AG04449 (cell line): ENCODE data around the gene FAM221B.

Source experiments
- CTCF ChIA-PET: fragments of 350-600 bp; formaldehyde crosslinking; extraction: SDS; loops from one replicate; lab custom pipeline; 2021; ENCODE audit warnings: antibody characterized with exemption; lab: Yijun Ruan, JAX
- POLR2A ChIA-PET: fragments of 400-600, 350-600 bp; formaldehyde crosslinking; extraction: SDS; loops from one replicate; lab custom pipeline; 2020; ENCODE audit warnings: antibody characterized with exemption, inconsistent platforms; lab: Yijun Ruan, JAX
- DNase-seq: peaks from one replicate; pipeline ENCODE4 v3.0.0-alpha.2; 2010; ENCODE audit warnings: low read depth, low spot score
- H3K4me3 ChIP-seq: 2 replicates; pipeline ENCODE4 v1.5.1; 2011; ENCODE audit warnings: low read depth, mild to moderate bottlenecking, control low read depth, low read length
- CTCF ChIP-seq: IDR thresholded peaks from one replicate; pipeline ENCODE4 v1.5.1; 2011; ENCODE audit warnings: mild to moderate bottlenecking, moderate library complexity, low read length, control low read depth, inconsistent platforms; ENCODE audit not compliant: insufficient read depth; ENCODE audit errors: missing control alignments

Gene FAM221B

GRCh38 chr9:35771943-35772342, 56.6 kb downstream of the FAM221B start:
- ChIA-PET CTCF (interaction anchor here (1.1 to 11.6 kb wide), 7 partner anchors 13 to 125 kb away, joined by 3 to 102 read pairs (median 3); no protein-coding TSS in a partner anchor), POLR2A (no interaction called here)
- H3K4me3 ChIP-seq: no peak overlapping the region
- TF ChIP-seq CTCF: no peak
- no peak for DNase-seq

GRCh38 chr9:35771534-35771933, 57.0 kb downstream of the FAM221B start:
- no peak for TF ChIP-seq CTCF
- ChIA-PET CTCF (interaction anchor here (0.6 to 11.6 kb wide), 6 partner anchors 15 to 111 kb away, joined by 3 to 102 read pairs (median 4); no protein-coding TSS in a partner anchor), POLR2A (no interaction called here)
- no peak overlapping the region for H3K4me3 ChIP-seq
- DNase-seq: no peak

DNA sequence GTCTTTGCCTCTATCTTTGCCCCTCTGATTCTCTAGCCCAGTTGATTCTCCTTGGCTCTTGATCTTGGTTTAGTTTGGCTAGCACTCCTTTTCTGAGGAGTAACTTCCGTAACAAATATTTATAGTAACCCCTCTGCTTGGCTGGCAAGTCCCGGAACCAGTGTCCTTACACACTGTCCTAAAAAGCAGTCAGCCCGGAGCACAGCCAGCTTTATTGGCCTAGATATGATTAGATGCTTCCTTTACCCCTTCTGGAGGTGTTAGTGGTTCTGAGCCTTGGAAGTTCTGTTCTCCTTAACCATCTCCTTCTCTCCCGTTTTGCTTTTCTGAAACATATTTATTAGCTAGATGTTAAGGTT, 57.5 kb downstream of the FAM221B start:
- no peak overlapping the region for H3K4me3 ChIP-seq
- no peak for TF ChIP-seq CTCF
- no peak for DNase-seq
- ChIA-PET CTCF (interaction anchor here (0.6 to 11.6 kb wide), 5 partner anchors 16 to 111 kb away, joined by 3 to 102 read pairs (median 4); no protein-coding TSS in a partner anchor), POLR2A (interaction anchor here (0.6 kb wide), 1 partner anchor 362 kb away, joined by 4 read pairs; no protein-coding TSS in a partner anchor)

GRCh38 chr9:35769763-35770162, 58.8 kb downstream of the FAM221B start:
- ChIA-PET CTCF (interaction anchor here (0.8 to 11.6 kb wide), 2 partner anchors 20 to 113 kb away, joined by 4 to 102 read pairs; no protein-coding TSS in a partner anchor), POLR2A (no interaction called here)
- no peak overlapping the region for H3K4me3 ChIP-seq
- TF ChIP-seq CTCF: no peak
- DNase-seq: no peak

DNA sequence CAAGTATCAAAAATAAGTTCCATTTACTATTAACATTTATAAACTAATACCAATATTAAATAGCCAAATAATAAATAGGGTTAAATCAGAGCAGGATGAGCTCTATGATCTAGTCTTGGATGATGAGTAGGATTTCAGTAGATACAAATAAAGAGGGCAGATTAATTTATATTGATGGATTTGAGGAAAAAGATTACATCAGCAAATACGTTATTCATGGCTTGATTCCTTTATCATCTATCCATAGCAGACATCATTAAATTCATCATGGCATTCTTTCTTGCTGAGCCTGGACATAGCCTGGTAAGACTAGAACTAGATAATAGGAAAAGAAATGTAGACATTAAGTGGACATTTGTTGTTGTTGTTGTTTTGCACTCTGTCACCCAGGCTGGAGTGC, 61.1 kb downstream of the FAM221B start:
- CTCF ChIA-PET: no interaction called here
- POLR2A ChIA-PET: no interaction called here
- DNase-seq: no peak
- no peak for TF ChIP-seq CTCF
- H3K4me3 ChIP-seq: no peak overlapping the region

DNA sequence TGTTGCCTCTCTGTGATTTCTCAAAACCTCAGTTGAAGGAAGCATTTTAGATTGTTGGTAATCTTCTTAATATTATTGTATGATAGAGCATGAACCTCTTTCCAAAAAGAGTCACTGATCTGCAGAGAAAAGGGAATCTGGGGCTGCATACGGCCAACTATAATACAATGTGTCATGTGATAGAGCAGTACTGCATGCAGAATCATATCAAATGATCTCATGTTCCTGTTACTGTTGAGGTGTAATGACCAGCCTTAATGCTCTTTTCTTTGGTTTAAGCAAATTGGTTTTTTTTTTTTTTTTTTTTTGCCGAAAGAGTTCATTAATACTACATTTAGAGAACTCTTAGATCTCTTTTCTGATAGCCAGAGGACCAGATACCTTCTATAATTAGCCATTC, 61.5 kb downstream of the FAM221B start:
- DNase-seq: no peak
- no peak overlapping the region for H3K4me3 ChIP-seq
- CTCF ChIA-PET: no interaction called here
- POLR2A ChIA-PET: no interaction called here
- TF ChIP-seq CTCF: no peak
